ENCODE data around the gene RASAL1. TPM values are rescaled to one million over a fixed set of nuclear protein-coding genes. Genes with fewer than 3 reads are reported as not detected.

The RASAL1 gene
- total and polyA plus RNA-seq, 2 experiments from 2014 or later, result 0.24 to 0.33 TPM

DNA sequence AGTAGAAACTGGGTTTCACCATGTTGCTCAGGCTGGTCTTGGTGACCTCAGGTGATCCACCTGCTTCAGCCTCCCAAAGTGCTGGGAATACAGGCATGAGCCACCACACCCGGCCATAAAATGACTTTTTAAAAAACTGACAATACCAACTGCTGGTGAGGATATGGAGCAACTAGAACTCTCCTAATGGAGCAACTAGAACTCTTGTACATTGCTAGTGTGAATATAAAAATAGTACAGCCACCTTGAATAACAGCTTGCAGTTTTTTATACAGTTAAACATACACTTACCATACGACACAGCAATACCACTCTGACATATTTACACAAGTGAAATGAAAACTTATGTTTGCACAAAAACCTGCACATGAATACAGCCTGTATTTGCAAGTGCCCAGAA is 11.4 kb upstream of the RASAL1 start:
- Histone ChIP-seq H3K27me3 (peaks cover 10% of the 10 kb centered on the region), H3K4me3 (no peak overlapping the region), H3K27ac (no peak overlapping the region), H3K36me3 (no peaks in the 10 kb centered on the region), H3K4me1 (ENCODE audit: low read depth) (no peaks in the 10 kb centered on the region), H3K9me3 (ENCODE audit: low read depth) (no peaks in the 10 kb centered on the region)
- DNase-seq (ENCODE audit: low read depth in 1 of 2, low spot score in 1 of 2), result no peak
- TF ChIP-seq, protein P1, sequence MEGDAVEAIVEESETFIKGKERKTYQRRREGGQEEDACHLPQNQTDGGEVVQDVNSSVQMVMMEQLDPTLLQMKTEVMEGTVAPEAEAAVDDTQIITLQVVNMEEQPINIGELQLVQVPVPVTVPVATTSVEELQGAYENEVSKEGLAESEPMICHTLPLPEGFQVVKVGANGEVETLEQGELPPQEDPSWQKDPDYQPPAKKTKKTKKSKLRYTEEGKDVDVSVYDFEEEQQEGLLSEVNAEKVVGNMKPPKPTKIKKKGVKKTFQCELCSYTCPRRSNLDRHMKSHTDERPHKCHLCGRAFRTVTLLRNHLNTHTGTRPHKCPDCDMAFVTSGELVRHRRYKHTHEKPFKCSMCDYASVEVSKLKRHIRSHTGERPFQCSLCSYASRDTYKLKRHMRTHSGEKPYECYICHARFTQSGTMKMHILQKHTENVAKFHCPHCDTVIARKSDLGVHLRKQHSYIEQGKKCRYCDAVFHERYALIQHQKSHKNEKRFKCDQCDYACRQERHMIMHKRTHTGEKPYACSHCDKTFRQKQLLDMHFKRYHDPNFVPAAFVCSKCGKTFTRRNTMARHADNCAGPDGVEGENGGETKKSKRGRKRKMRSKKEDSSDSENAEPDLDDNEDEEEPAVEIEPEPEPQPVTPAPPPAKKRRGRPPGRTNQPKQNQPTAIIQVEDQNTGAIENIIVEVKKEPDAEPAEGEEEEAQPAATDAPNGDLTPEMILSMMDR (IDR thresholded peaks at IDR 0.05; ENCODE audit: low read depth, low read length), result no peak

DNA sequence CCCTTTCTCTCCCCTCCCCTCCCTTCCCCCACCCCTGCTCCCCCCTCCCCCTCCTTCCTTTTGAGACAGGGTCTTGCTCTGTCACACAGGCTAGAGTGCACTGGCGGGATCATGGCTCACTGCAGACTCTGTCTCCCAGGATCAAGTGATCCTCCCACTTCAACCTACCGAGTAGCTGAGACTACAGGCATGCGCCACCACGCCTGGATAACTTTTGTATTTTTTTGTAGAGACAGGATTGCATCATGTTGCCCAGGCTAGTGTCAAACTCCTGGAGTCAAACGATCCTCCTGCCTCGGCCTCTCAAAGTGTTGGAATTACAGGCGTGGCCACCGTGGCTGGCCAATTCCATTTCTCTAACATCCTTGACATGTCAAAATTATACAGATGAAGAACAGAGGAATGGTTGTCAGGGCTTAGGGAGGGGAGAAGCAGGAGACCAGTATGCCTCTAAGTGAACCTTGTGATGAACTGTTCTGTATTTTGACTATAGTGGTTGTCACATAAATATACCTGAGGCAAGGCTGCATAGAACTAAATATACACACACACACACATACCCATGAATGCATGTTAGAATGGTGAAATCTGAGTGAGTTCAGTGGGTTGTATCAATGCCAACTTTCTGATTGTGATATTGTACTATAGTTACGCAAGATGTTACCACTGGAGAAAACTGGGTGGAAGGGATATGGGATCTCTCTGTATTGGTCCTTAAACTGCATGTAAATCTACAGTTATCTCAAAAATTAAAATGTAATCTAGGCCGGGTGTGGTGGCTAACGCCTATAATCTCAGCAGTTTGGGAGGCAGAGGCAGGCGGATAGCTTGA is 10.4 kb upstream of the RASAL1 start:
- TF ChIP-seq, protein P1 (IDR thresholded peaks at IDR 0.05; ENCODE audit: low read depth, low read length), result no peak
- DNase-seq (ENCODE audit: low read depth in 1 of 2, low spot score in 1 of 2), result peak in 1 of 2 donors; percentile 80
- H3K9me3 ChIP-seq (ENCODE audit: low read depth), result no peaks in the 10 kb centered on the region
- no peaks in the 10 kb centered on the region for H3K36me3 ChIP-seq
- H3K4me3 ChIP-seq, result no peak overlapping the region
- no peaks in the 10 kb centered on the region for H3K4me1 ChIP-seq (ENCODE audit: low read depth)
- peaks cover under 1% of the 10 kb centered on the region for H3K27me3 ChIP-seq
- H3K27ac ChIP-seq, result no peak overlapping the region

DNA sequence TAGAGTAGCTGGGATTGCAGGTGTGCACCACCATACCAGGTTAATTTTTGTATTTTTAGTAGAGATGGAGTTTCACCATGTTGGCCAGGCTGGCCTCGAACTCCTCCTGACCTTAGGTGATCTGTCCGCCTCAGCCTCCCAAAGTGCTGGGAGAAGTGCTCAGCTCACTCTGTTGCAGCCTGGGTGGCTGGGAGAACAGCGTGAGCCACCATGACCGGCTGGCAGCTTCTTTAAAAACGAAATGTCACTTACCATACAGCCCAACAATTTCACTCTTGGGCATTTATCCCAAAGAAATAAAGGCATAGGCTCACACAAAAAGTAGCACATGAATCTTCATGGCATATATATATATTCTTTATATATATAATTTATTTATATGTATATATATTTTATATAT is 9.2 kb upstream of the RASAL1 start:
- Histone ChIP-seq H3K4me1 (ENCODE audit: low read depth) (no peaks in the 10 kb centered on the region), H3K27me3 (no peaks in the 10 kb centered on the region), H3K36me3 (no peaks in the 10 kb centered on the region), H3K4me3 (no peak overlapping the region), H3K27ac (no peak overlapping the region), H3K9me3 (ENCODE audit: low read depth) (no peaks in the 10 kb centered on the region)
- DNase-seq (ENCODE audit: low read depth in 1 of 2, low spot score in 1 of 2), result no peak
- TF ChIP-seq, protein P1 (IDR thresholded peaks at IDR 0.05; ENCODE audit: low read depth, low read length), result no peak

DNA sequence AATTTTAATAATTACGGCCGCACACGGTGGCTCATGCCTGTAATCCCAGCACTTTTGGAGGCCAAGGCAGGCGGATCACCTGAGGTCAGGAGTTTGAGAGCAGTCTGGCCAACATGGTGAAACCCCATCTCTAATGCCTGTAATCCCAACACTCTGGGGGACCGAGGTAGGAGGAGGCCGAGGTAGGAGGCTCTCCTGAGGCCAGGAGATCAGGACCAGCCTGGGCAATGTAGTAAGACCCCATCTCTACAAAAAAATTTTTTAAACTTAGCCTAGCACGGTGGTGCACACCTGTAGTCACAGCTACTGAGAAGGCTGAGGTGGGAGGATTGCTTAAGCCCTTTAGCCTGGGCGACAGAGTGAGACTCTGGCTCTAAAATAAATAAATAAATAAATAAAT is 8.4 kb upstream of the RASAL1 start:
- no peaks in the 10 kb centered on the region for H3K9me3 ChIP-seq (ENCODE audit: low read depth)

DNA sequence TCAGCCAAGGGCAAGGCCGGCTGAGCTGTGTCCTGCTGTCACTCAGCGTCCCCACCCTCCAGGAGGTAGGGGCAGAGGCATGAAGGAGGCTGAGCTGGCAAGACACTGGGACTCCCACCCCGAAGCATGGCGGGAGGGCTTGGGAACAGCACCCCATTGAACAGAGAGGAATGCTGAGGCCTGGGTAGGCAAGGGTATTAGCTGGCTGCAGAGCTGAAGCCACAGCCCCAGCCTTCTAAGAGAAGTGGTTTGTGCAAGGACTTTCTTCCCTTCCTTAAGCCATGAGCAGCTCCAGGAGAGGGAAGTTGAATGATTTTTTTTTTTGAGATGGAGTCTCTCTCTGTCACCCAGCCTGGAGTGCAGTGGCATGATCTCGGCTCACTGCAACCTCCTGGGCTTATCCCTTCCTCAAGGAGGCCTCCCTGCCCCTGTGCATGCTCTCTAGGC is 7.3 kb upstream of the RASAL1 start:
- DNase-seq (ENCODE audit: low read depth in 1 of 2, low spot score in 1 of 2), result no peak
- no peak overlapping the region for H3K27ac ChIP-seq
- H3K9me3 ChIP-seq (ENCODE audit: low read depth), result no peaks in the 10 kb centered on the region
- no peaks in the 10 kb centered on the region for H3K4me1 ChIP-seq (ENCODE audit: low read depth)
- no peaks in the 10 kb centered on the region for H3K27me3 ChIP-seq
- no peaks in the 10 kb centered on the region for H3K36me3 ChIP-seq
- TF ChIP-seq, protein P1 (IDR thresholded peaks at IDR 0.05; ENCODE audit: low read depth, low read length), result no peak
- H3K4me3 ChIP-seq, result no peak overlapping the region

More for the DNA sequence above, 8.4 kb upstream of the RASAL1 start:
- Histone ChIP-seq H3K4me1 (ENCODE audit: low read depth) (no peaks in the 10 kb centered on the region), H3K27me3 (no peaks in the 10 kb centered on the region), H3K4me3 (no peak overlapping the region), H3K36me3 (no peaks in the 10 kb centered on the region), H3K27ac (no peak overlapping the region)
- TF ChIP-seq, protein P1 (IDR thresholded peaks at IDR 0.05; ENCODE audit: low read depth, low read length), result no peak
- DNase-seq (ENCODE audit: low read depth in 1 of 2, low spot score in 1 of 2), result no peak

Measured in cardiac muscle cell (in vitro differentiated cells and primary cell).